ENCODE data around the gene LRP2.

- TF ChIP-seq CTCF (conservative IDR thresholded peaks at IDR 0.05; ENCODE audit: low read length): no peak
- TF ChIP-seq EZH2phosphoT487 (IDR thresholded peaks at IDR 0.05; ENCODE audit: borderline replicate concordance): no peak
Observed at GRCh38 chr2:169265591-169265990, 96.7 kb downstream of the LRP2 start.

Measured in Loucy (cell line).